Measurements from ENCODE around the gene THSD7A. TPM values are rescaled to one million over a fixed set of nuclear protein-coding genes. Genes with fewer than 3 reads are reported as not detected.

THSD7A gene
- total and polyA plus RNA-seq, 2 of the 8 experiments (the other 6 are each of a cell fraction or from before 2014, with no cell fraction given) = 0.44 to 1.2 TPM

GRCh38 chr7:11701829-11702560 is 130.0 kb downstream of the THSD7A start (continued):
- no peak for TF ChIP-seq CHD7 (IDR thresholded peaks at IDR 0.05; ENCODE audit: insufficient replicate concordance, low read length)

All from H1 (cell line).